Measurements from ENCODE around the gene PDPN.

Gene PDPN

GRCh38 chr1:13661539-13661938, 77.9 kb downstream of the PDPN start:
- no peak for DNase-seq (ENCODE audit: low read depth, low spot score)

GRCh38 chr1:13662493-13662892, 78.9 kb downstream of the PDPN start:
- no peak overlapping the region for H3K4me3 ChIP-seq (ENCODE audit: low read length)
- no peak for DNase-seq (ENCODE audit: low read depth, low spot score)

More at GRCh38 chr1:13661539-13661938, 77.9 kb downstream of the PDPN start:
- H3K4me3 ChIP-seq (ENCODE audit: low read length), result no peak overlapping the region

GRCh38 chr1:13663969-13664368, 80.3 kb downstream of the PDPN start:
- no peak overlapping the region for H3K4me3 ChIP-seq (ENCODE audit: low read length)
- DNase-seq (ENCODE audit: low read depth, low spot score), result no peak

GRCh38 chr1:13664451-13664850, 80.8 kb downstream of the PDPN start:
- no peak overlapping the region for H3K4me3 ChIP-seq (ENCODE audit: low read length)
- no peak for DNase-seq (ENCODE audit: low read depth, low spot score)

- DNase-seq (ENCODE audit: low read depth, low spot score), result no peak
These were observed 82.7 kb downstream of the PDPN start for GRCh38 chr1:13666317-13666716.

More at GRCh38 chr1:13666317-13666716, 82.7 kb downstream of the PDPN start:
- no peak overlapping the region for H3K4me3 ChIP-seq (ENCODE audit: low read length)

All from Jurkat, Clone E6-1 (cell line).